Measurements from ENCODE around the gene TMCC3. TPM values are rescaled to one million over a fixed set of nuclear protein-coding genes. Genes with fewer than 3 reads are reported as not detected.

The TMCC3 gene
- polyA plus RNA-seq, 1 experiment = 0.29 TPM

DNA sequence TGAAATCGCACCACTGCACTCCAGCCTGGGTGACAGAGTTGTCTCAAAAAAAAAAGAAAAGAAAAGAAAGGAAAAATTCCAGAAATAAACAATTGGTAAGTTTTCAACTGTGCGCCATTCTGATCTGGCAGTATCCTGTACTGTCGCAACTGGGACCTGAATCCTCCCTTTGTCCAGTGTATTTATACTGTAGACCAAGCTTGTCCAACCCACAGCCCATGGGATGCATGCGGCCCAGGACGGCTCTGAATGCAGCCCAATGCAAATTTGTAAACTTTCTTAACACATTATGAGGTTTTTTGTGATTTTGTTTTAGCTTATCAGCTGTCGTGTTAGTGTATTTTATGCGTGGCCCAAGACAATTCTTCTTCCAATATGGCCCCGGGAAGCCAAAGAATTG, 84.7 kb downstream of the TMCC3 start:
- no peak for DNase-seq (ENCODE audit: low read depth, low spot score)
- ChIA-PET POLR2A (no interaction called here), CTCF (no interaction called here)
- no peak for TF ChIP-seq CTCF (IDR thresholded peaks at IDR 0.05; ENCODE audit: low read depth, low read length)
- no peak overlapping the region for H3K4me3 ChIP-seq (ENCODE audit: low read depth, low read length)
- peaks cover 21% of the 10 kb centered on the region for H3K27me3 ChIP-seq (ENCODE audit: control insufficient read depth, insufficient read depth, low read length)
- no peaks in the 10 kb centered on the region; the same call in 1 of the 2 replicates for H3K9me3 ChIP-seq (ENCODE audit: control insufficient read depth, insufficient read depth, low read length)
- H3K27ac ChIP-seq (ENCODE audit: low read depth, low read length) = no peak overlapping the region

- ChIA-PET CTCF (interaction anchor here (0.7 to 1.3 kb wide), 2 partner anchors 17 to 117 kb away, joined by 5 to 6 read pairs; no protein-coding TSS in a partner anchor), POLR2A (no interaction called here)
- H3K27ac ChIP-seq (ENCODE audit: low read depth, low read length) = no peak overlapping the region
These were observed 87.1 kb downstream of the TMCC3 start for GRCh38 chr12:94563286-94563685.

DNA sequence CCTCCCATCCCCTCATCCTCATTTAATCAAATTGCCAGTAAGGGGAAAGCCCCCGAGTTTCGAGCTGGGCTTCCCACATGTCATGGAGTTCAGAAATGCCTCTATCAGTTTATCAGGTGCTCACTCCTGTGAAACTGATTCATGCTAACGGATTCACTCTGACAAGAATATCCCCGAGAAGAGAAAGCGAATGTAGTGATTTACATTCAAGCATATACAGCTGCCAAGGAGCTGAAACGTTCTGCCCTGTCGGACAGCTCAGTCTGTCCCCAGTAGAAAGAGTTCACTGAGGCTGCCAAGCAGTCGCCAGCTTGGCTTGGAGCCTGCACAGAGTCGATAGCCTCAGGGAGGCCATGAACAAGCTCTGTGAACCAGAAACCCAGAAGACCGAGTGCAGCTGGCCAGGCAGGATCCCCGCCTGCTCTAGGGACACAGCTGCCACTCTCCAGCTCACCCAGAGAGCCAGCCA, 88.4 kb downstream of the TMCC3 start:
- TF ChIP-seq CTCF (IDR thresholded peaks at IDR 0.05; ENCODE audit: low read depth, low read length) = no peak
- no peak for DNase-seq (ENCODE audit: low read depth, low spot score)
- ChIA-PET CTCF (no interaction called here), POLR2A (interaction anchor here (0.5 kb wide), 1 partner anchor 9 kb away, joined by 7 read pairs; no protein-coding TSS in a partner anchor)
- peaks cover 29% of the 10 kb centered on the region for H3K27me3 ChIP-seq (ENCODE audit: control insufficient read depth, insufficient read depth, low read length)
- H3K27ac ChIP-seq (ENCODE audit: low read depth, low read length) = no peak overlapping the region
- no peaks in the 10 kb centered on the region; the same call in 1 of the 2 replicates for H3K9me3 ChIP-seq (ENCODE audit: control insufficient read depth, insufficient read depth, low read length)
- no peak overlapping the region for H3K4me3 ChIP-seq (ENCODE audit: low read depth, low read length)

More at GRCh38 chr12:94563286-94563685, 87.1 kb downstream of the TMCC3 start:
- no peak for DNase-seq (ENCODE audit: low read depth, low spot score)
- no peaks in the 10 kb centered on the region; the same call in 1 of the 2 replicates for H3K9me3 ChIP-seq (ENCODE audit: control insufficient read depth, insufficient read depth, low read length)
- no peak overlapping the region for H3K4me3 ChIP-seq (ENCODE audit: low read depth, low read length)
- peaks cover 25% of the 10 kb centered on the region for H3K27me3 ChIP-seq (ENCODE audit: control insufficient read depth, insufficient read depth, low read length)
- TF ChIP-seq CTCF (IDR thresholded peaks at IDR 0.05; ENCODE audit: low read depth, low read length) = no peak

DNA sequence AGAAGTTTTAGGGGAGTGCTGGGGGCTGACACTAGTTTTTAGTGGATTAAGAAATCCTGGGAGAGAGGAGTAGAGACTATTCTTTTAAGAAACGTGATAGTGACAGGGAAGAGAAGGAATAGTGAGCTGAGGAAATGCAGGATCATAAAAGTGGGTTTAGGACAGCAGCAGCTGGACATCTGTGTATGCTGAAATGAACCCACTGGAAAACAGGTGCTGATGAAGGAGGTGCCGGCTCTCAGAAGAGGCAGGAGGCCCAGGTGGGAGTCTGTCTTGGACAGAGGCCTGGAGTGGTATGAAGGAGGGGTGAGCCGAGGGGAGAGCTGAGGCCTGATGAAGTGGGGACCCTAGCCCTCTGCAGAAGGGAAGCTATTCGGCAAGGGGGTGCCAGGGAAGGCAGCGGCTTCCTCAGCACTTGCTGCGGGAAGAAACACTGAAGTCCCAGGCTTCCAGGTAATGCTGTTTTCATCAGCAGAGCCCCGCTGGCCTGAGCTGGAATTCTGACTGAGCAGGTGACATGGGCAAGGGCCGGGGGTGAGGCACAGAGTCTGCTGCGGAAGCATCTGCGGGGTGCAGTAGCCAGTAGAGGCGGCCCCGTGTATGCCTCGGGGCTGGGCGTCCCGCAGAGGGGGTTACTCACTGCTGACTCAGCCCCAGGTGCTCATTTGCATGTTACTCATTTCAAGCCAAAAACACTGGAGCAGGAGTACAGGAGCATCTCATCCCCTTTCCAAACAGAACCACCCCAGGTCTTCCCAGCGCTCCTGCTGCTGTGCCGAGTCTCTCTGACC, 89.7 kb downstream of the TMCC3 start:
- CTCF ChIA-PET = no interaction called here
- peaks cover 34% of the 10 kb centered on the region for H3K27me3 ChIP-seq (ENCODE audit: control insufficient read depth, insufficient read depth, low read length)
- POLR2A ChIA-PET = interaction anchor here (0.5 kb wide), 1 partner anchor 423 kb away, joined by 4 read pairs; no protein-coding TSS in a partner anchor
- H3K9me3 ChIP-seq (ENCODE audit: control insufficient read depth, insufficient read depth, low read length) = no peaks in the 10 kb centered on the region; the same call in 1 of the 2 replicates
- H3K4me3 ChIP-seq (ENCODE audit: low read depth, low read length) = no peak overlapping the region
- no peak for DNase-seq (ENCODE audit: low read depth, low spot score)
- no peak overlapping the region for H3K27ac ChIP-seq (ENCODE audit: low read depth, low read length)
- no peak for TF ChIP-seq CTCF (IDR thresholded peaks at IDR 0.05; ENCODE audit: low read depth, low read length)

- DNase-seq (ENCODE audit: low read depth, low spot score) = no peak
- Histone ChIP-seq H3K27me3 (ENCODE audit: control insufficient read depth, insufficient read depth, low read length) (peaks cover 33% of the 10 kb centered on the region), H3K27ac (ENCODE audit: low read depth, low read length) (no peak overlapping the region), H3K4me3 (ENCODE audit: low read depth, low read length) (no peak overlapping the region), H3K9me3 (ENCODE audit: control insufficient read depth, insufficient read depth, low read length) (peaks cover 3% of the 10 kb centered on the region; the same call in 1 of the 2 replicates)
- CTCF ChIA-PET = no interaction called here
- POLR2A ChIA-PET = no interaction called here
- no peak for TF ChIP-seq CTCF (IDR thresholded peaks at IDR 0.05; ENCODE audit: low read depth, low read length)
These were observed 91.7 kb downstream of the TMCC3 start for GRCh38 chr12:94558612-94559011.

Data from AG04450 (cell line).